Activated CD8-positive, alpha-beta memory T cell treated with anti-CD3 and anti-CD28 coated beads, Interleukin-2, amount 50 U/mL, for 1 hour (primary cell): ENCODE measurements around the gene EFCAB8.

Experiments
- DNase-seq: peaks from one replicate; pipeline ENCODE4 v3.0.0-alpha.2; 2020; ENCODE audit errors: extremely low read depth

Gene EFCAB8

DNA sequence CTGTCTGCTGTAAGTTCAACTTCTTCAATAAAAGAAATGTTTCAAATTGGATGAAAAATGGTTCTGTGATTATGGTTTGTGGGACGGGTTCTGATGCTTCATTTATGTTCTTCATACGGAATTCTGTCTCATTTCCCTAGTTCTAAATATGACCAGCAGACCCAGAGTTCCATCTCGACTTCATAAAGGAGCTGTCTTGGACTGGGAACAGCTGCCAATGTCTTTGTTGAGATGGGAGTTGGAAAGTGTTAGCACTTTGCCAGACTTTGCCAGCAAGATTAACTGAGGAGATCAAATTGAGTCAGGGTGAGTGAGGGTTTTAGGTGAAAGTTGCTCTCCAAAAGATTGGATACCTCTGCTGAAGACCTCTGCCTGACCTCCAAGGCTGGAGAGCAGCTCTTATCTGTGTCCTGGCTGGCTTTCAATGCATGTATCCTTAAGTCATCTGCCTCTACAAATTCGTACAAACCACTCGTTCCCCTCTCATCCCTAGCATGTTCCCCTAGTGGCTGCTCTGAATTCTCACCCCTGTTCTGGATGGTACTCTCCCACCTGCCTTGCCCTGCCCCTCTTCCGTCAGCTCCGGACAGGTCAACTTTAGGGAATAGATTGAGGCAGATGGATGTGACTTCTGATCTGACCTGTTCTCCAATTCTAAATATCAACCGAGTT is at the start of gene EFCAB8:
Gene EFCAB8 (plus strand): TSS at position 223 of the 672 bp plus-strand sequence. CDS start 4,870 bp downstream, outside the sequence.
- DNase-seq = no peak

DNA sequence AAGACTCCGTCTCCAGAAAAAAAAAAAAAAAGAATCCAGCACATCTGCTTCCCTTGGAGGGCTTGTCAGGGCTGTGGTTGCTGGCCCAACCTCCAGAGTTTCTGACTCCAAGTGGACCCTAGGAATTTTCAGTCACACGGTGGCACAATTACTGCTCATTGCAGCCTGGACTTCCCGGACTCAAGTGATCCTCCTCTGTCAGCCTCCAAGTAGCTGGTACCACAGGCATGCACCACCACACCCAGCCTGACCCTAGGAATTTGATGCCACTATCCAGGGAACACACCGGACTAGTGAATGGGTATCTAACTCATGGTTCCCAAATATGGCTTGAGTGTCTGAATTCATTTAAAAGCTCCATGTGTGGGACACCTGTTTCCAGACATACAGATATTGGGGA is 48.8 kb upstream of the EFCAB8 start:
- no peak for DNase-seq

GRCh38 chr20:32810941-32811340 is 47.8 kb upstream of the EFCAB8 start:
- DNase-seq = no peak

DNA sequence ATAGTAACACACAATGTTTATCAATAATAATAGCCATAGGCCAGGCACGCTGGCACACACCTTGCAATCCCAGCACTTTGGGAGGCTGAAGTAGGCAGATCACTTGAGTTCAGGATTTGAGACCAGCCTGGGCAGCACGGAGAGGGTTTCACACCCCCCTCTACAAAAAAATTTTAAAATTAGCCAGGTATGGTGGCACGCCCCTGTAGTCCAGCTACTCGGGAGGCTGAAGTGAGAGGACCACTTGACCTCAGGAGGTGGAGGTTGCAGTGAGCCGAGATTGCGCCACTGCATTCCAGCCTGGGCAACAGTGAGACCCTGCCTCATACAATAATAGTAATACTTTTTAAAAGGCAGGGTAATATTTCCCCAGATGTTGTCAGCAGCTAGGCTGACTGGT is 46.8 kb upstream of the EFCAB8 start:
- DNase-seq = no peak

GRCh38 chr20:32819992-32820697 is 38.6 kb upstream of the EFCAB8 start:
- peak; percentile 26 for DNase-seq

DNA sequence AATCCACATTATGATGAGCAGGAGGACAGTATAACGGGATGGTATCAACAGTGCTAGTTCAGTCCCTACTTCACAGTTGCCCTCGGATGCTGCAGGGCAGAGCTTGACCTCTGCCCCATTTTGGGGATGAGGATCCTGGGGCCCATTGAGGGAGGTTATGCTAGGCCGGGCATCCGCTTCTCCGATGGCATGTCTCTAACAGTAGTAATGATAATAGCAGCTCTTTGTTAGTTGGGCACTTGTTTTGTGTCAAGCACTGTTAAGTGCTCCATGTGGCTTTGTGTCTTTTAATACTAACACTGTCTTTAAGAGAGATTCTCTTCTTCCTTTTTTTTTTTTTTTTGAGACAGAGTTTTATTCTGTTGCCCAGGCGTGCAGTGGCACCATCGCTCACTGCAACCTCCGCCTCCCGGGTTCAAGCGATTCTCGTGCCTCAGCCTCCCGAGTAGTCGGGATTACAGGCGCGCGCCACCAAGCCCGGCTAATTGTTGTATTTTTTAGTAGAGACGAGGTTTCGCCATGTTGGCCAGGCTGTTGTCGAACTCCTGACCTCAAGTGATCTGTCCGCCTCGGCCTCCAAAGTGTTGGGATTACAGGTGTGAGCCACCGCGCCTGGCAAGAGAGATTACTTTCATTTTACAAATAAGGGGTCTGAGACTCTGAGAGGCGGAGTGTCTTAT is 37.9 kb upstream of the EFCAB8 start:
- no peak for DNase-seq

GRCh38 chr20:32822225-32822624 is 36.5 kb upstream of the EFCAB8 start:
- no peak for DNase-seq

DNA sequence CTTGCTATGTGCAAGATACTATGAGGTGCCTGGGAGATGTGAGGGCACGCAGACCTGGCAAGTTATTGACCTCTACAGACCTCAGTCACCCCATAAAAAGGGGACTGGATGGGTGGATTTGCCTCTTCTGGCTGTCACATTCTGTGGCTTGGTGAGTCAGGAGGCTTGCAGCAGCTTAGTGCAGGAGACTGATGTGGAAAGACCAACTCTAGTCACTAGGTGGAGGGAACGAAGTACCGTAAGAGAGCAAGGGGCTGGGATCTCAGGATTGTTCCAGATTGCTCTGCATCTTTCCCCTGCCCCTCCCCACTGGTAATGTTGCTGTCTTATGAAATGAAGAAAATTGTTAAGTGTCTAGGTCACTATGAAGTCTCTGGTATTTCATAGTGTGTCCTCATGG is 35.6 kb upstream of the EFCAB8 start:
- DNase-seq = no peak

DNA sequence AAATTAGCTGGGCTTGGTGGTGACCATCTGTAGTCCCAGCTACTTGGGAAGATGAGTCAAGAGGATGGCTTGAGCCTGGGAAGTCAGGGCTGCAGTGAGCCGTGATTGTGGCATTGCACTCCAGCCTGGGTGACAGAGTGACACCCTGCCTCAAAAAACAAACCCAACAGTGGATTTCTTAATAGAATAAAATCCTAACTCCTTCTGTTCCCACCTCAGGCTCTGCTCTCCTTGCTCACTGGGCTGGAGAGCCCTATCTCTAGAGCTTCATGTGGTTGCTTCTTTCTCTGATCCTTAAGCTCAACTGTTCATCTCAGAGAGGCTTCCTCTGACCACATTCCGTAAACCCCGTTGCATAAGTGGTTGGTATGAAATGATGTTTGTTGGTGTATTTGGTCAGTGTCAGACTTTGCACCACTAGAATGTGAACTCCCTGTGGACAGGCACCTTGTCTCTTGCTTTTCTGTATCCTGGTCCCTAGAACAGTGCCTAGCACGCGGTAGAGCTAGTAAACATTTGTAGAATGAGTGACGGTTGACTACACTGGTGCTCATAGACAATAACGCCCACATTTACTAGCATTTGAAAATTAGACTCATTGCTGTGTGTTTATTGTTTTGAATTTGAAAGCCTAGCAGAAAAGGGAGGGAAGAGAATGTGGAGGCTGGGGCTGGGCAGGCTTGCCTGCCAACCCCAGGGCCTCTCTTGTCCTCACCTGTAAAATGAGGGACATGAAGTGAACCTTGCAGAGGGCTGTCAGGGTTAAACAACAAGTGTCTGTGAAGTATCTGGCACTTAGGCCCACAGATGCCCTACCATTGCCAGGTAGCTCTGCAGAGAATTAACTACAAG is 34.8 kb upstream of the EFCAB8 start:
- DNase-seq = no peak

GRCh38 chr20:32828029-32828680 is 30.6 kb upstream of the EFCAB8 start:
- no peak for DNase-seq

DNA sequence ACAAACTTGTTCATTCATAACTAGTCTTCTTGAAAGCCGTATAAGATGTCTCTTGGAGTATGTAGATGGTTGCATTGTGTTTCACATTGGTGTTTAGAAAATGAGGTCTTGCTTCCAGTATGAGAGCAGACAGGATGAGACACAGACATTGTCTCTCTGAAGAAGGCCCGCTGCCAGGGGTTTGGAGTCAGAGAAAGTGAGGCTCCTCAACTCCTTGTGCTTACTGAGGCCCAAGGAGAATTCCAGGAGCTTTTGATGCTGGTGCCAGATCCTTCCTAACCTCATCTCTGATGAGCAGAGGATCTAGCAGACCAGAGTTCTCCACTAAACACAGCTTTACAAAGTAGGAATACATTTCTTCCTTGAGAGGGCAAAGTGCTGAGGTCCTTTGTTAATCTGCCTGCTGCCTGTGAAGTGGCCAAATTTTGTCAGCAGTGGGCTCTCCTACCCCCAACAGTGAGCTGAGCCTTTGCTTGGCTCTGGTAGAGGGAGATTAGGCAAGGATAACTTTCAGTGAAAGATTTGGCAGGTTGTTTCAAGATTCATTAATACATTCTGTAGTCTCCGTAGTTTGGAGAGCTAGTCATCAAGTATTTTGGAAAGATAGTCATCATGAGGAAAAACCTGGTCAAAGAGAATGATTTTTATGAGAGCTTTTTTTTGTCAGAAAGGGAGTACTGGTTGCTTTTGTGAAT is 29.3 kb upstream of the EFCAB8 start:
- no peak for DNase-seq

GRCh38 chr20:32830437-32830836 is 28.3 kb upstream of the EFCAB8 start:
- DNase-seq = no peak

GRCh38 chr20:32831982-32832381 is 26.7 kb upstream of the EFCAB8 start:
- no peak for DNase-seq

DNA sequence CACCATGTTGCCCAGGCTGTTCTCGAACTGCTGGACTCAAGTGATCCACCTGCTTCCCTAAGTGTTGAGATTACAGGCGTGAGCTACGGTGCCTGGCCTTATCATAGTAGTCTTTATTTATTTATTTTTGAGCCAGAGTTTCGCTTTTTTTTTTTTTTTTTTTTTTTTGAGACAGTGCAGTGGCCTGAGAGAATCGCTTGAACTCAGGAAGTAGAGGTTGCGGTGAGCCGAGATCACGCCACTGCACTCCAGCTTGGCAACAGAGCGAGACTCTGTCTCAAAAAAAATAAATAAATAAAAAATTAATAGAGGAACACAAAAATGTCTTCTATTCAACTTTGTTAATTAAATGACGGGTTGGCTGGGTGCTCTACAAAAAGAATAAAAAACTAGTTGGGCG is 26.1 kb upstream of the EFCAB8 start:
- no peak for DNase-seq

DNA sequence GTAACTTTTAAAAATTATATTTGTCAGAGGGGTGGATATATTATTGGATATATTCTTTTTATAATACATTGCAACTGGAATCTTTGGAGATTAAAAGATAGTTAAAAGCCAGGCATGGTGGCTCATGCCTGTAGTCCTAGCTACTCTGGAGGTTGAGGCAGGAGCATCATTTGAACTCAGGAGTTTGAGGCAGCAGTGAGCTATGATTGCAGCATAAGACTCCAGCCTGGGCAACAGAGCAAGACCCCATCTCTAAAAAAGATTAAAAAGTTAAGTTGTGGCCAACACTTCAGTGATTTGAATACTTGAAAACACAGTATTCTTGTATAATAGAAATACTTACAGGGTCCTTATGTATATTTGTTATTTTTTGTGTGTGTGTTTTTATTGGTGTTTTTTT is 23.8 kb upstream of the EFCAB8 start:
- DNase-seq = no peak

GRCh38 chr20:32837157-32837556 is 21.6 kb upstream of the EFCAB8 start:
- DNase-seq = no peak

DNA sequence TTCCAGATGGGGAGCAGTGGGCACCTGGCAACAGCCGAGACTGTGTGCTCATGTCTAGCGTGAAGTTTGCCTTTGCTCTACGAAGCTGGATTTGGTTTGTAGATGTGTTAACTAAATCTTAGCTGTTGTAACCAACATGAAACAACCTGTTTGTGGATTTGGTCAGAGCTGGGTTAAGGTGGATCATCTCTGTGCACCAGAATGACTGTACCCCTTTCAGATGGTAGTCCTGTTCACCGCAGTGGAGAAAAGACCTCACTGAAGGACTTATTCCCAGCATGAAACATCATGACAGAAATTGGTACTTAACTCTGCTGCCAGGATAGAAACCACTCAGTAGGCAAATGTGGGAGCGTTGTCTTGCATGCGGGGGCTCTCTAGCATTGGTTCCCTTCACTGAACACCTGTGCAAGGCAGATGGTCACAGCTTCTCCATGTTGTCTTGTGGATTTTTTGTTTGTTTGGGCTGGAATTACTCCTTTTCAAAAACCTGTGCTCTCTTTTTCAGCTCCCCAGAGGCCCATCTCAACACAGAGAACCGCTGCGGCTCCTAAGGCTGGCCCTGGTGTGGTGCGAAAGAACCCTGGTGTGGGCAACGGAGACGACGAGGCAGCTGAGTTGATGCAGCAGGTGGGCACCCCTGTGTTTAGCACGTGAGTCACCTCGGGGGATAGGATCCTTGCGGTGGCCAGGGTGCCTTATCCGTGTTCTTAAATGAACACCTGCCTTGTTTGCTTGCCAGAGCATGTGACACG is 19.3 kb upstream of the EFCAB8 start:
- DNase-seq = no peak

GRCh38 chr20:32839982-32840285 is 18.8 kb upstream of the EFCAB8 start:
- no peak for DNase-seq

GRCh38 chr20:32841174-32841573 is 17.5 kb upstream of the EFCAB8 start:
- DNase-seq = no peak

DNA sequence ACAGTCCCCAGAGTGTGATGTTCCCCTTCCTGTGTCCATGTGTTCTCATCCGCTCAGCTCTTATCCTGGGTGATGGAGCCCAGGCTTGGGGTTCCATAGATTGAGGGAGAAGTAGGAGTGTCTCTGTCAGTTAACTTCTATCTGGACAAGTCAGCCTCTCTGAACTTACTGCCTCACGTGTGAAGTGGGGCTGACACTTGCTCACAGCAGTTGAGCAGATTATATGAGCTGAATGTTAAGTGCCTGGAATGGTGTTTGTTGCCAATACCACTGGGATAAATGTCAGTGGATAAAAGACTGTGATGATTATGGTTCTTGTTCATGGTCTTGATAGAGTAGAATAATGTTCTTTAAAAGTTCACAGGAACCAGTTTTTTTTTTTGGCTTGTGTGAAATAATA is 17.1 kb upstream of the EFCAB8 start:
- DNase-seq = no peak
